ENCODE measurements around the gene ASF1A.

- TF ChIP-seq CTCF (conservative IDR thresholded peaks at IDR 0.05; ENCODE audit: low read depth, low read length) (peak; percentile 62), EZH2 (IDR thresholded peaks at IDR 0.05; ENCODE audit: borderline replicate concordance, low read depth, low read length, poor library complexity, severe bottlenecking) (no peak)
Observed at GRCh38 chr6:118896339-118897136, 2.6 kb downstream of the ASF1A start.
